ENCODE data around the gene CLEC18B. TPM values are rescaled to one million over a fixed set of nuclear protein-coding genes. Genes with fewer than 3 reads are reported as not detected.

The CLEC18B gene
- total RNA-seq, 4 donors from 2014 or later = 0.20 TPM; not detected in 3

GRCh38 chr16:74465281-74465680 lies 44.0 kb upstream of the CLEC18B start:
- no peak for ATAC-seq
- H3K36me3 ChIP-seq = peaks cover 0 to 100% of the 10 kb centered on the region in 2 donors

GRCh38 chr16:74463888-74464287 lies 42.6 kb upstream of the CLEC18B start:
- Histone ChIP-seq H3K4me1 (no peaks in the 10 kb centered on the region), H3K27ac (no peak overlapping the region), H3K9me3 (no peaks in the 10 kb centered on the region), H3K27me3 (no peaks in the 10 kb centered on the region), H3K4me3 (no peak overlapping the region), H3K36me3 (peaks cover 0 to 100% of the 10 kb centered on the region in 2 donors)
- WGBS, 2 donors (ENCODE audit: low coverage in 1 of 2) = 100% methylated on average over 2 of the region's 2 CpGs
- ATAC-seq = no peak
- TF ChIP-seq CTCF (IDR thresholded peaks at IDR 0.05) (no peak), EP300 (IDR thresholded peaks at IDR 0.05) (no peak), POLR2AphosphoS5 (IDR thresholded peaks at IDR 0.05) (no peak), POLR2A (IDR thresholded peaks at IDR 0.05) (no peak)

More at GRCh38 chr16:74465281-74465680, 44.0 kb upstream of the CLEC18B start:
- 65% methylated on average over 7 of the region's 7 CpGs; no CpG with 5 or more reads in 1 of the 2 donors for WGBS, 2 donors (ENCODE audit: low coverage in 1 of 2)
- Histone ChIP-seq H3K9me3 (no peaks in the 10 kb centered on the region), H3K27me3 (no peaks in the 10 kb centered on the region), H3K27ac (no peak overlapping the region), H3K4me3 (no peak overlapping the region), H3K4me1 (no peaks in the 10 kb centered on the region)
- TF ChIP-seq CTCF (IDR thresholded peaks at IDR 0.05) (no peak), EP300 (IDR thresholded peaks at IDR 0.05) (no peak), POLR2AphosphoS5 (IDR thresholded peaks at IDR 0.05) (no peak), POLR2A (IDR thresholded peaks at IDR 0.05) (no peak)

GRCh38 chr16:74462361-74462760 lies 41.1 kb upstream of the CLEC18B start:
- H3K27ac ChIP-seq = no peak overlapping the region
- H3K4me3 ChIP-seq = no peak overlapping the region
- H3K36me3 ChIP-seq = peaks cover 0 to 100% of the 10 kb centered on the region in 2 donors
- no peaks in the 10 kb centered on the region for H3K9me3 ChIP-seq
- no peaks in the 10 kb centered on the region for H3K27me3 ChIP-seq
- 81 to 100% methylated on average over 1 to 4 of the region's 4 CpGs for WGBS, 2 donors (ENCODE audit: low coverage in 1 of 2)
- no peaks in the 10 kb centered on the region for H3K4me1 ChIP-seq
- TF ChIP-seq POLR2AphosphoS5 (IDR thresholded peaks at IDR 0.05) (no peak), CTCF (IDR thresholded peaks at IDR 0.05) (no peak), EP300 (IDR thresholded peaks at IDR 0.05) (no peak), POLR2A (IDR thresholded peaks at IDR 0.05) (no peak)
- ATAC-seq = no peak

GRCh38 chr16:74461826-74462225 lies 40.5 kb upstream of the CLEC18B start:
- H3K36me3 ChIP-seq = peaks cover 0 to 100% of the 10 kb centered on the region in 2 donors
- H3K4me1 ChIP-seq = no peaks in the 10 kb centered on the region
- H3K9me3 ChIP-seq = no peaks in the 10 kb centered on the region
- TF ChIP-seq EP300 (IDR thresholded peaks at IDR 0.05) (no peak), POLR2A (IDR thresholded peaks at IDR 0.05) (no peak), CTCF (IDR thresholded peaks at IDR 0.05) (no peak), POLR2AphosphoS5 (IDR thresholded peaks at IDR 0.05) (no peak)
- H3K27me3 ChIP-seq = no peaks in the 10 kb centered on the region
- no peak for ATAC-seq
- no peak overlapping the region for H3K27ac ChIP-seq
- H3K4me3 ChIP-seq = no peak overlapping the region
- WGBS, 2 donors (ENCODE audit: low coverage in 1 of 2) = 80% methylated on average over 1 to 8 of the region's 9 CpGs

GRCh38 chr16:74460542-74460941 lies 39.3 kb upstream of the CLEC18B start:
- no peak for ATAC-seq
- Histone ChIP-seq H3K36me3 (peaks cover 0 to 100% of the 10 kb centered on the region in 2 donors), H3K4me1 (no peaks in the 10 kb centered on the region)

More at GRCh38 chr16:74460542-74460941, 39.3 kb upstream of the CLEC18B start:
- no peaks in the 10 kb centered on the region for H3K9me3 ChIP-seq
- H3K4me3 ChIP-seq = no peak overlapping the region
- H3K27me3 ChIP-seq = no peaks in the 10 kb centered on the region
- H3K27ac ChIP-seq = no peak overlapping the region
- 83 to 90% methylated on average over 2 to 7 of the region's 7 CpGs for WGBS, 2 donors (ENCODE audit: low coverage in 1 of 2)
- TF ChIP-seq POLR2A (IDR thresholded peaks at IDR 0.05) (no peak), EP300 (IDR thresholded peaks at IDR 0.05) (no peak), CTCF (IDR thresholded peaks at IDR 0.05) (no peak), POLR2AphosphoS5 (IDR thresholded peaks at IDR 0.05) (no peak)

All from gastroesophageal sphincter (tissue), 4 donors.